Measurements from ENCODE around the gene SCRT2. TPM values are rescaled to one million over a fixed set of nuclear protein-coding genes. Genes with fewer than 3 reads are reported as not detected.
A peak's percentile ranks its signal among the peaks of the same experiment; 100 is the strongest.

The SCRT2 gene
- polyA plus RNA-seq, 3 donors: not detected

DNA sequence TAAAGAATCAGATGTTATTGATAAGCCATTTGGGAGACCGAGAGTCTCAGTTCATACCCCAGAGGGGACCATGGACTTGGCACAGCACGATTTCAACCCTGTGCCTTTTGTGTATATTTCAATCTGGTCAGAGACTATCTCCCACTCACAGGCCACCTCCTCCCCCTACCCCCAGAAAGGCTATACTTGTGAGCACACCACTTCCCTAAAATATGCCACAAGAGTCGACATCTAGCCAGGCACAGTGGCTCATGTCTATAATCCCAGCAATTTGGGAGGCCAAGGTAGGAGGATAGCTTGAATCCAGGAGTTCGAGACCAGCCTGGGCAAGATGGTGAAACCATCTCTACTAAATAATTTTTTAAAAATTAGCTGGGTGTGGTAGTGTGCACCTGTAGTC, 51.9 kb downstream of the SCRT2 start:
- Mint-ChIP-seq H3K27ac (no peak overlapping the region), H3K27me3 (ENCODE audit: low read depth in 3 of 3) (peaks cover 3 to 7% (median 7%) of the 10 kb centered on the region in 3 donors), H3K4me3 (no peak overlapping the region), H3K9me3 (peaks cover 0 to 10% (median 8%) of the 10 kb centered on the region in 7 donors), H3K36me3 (no peaks in the 10 kb centered on the region), H3K4me1 (peaks cover 3% of the 10 kb centered on the region)
- Histone ChIP-seq H3K79me2 (ENCODE audit: insufficient read depth, low read length) (no peaks in the 10 kb centered on the region), H3K4me3 (replicated peaks in 1 of 3; ENCODE audit: low read depth in 2 of 3, low read length in 3 of 3) (no peak overlapping the region), H3K36me3 (replicated peaks in 1 of 2; ENCODE audit: control insufficient read depth in 1 of 2, insufficient read depth in 2 of 2, low read length in 2 of 2) (no peaks in the 10 kb centered on the region), H2AFZ (ENCODE audit: insufficient read depth, low read depth, low read length, poor library complexity, severe bottlenecking) (no peak overlapping the region), H3K4me1 (ENCODE audit: control insufficient read depth in 1 of 2, insufficient read depth in 2 of 2, low read length in 2 of 2) (no peaks in the 10 kb centered on the region), H3K9me3 (replicated peaks in 1 of 2; ENCODE audit: control insufficient read depth in 1 of 2, insufficient read depth in 1 of 2, low read length in 2 of 2) (peaks cover 0 to 5% of the 10 kb centered on the region in 2 donors), H3K27me3 (ENCODE audit: control insufficient read depth in 2 of 2, insufficient read depth in 2 of 2, low read length in 2 of 2) (no peaks in the 10 kb centered on the region), H3K4me2 (replicated peaks; ENCODE audit: extremely low read depth, low read length, poor library complexity, severe bottlenecking) (no peak overlapping the region), H3K9ac (ENCODE audit: insufficient read depth, low read length, poor library complexity, severe bottlenecking) (no peak overlapping the region), H4K20me1 (ENCODE audit: insufficient read depth, low read length) (no peaks in the 10 kb centered on the region), H3K27ac (ENCODE audit: low read depth in 1 of 2, low read length in 2 of 2) (no peak overlapping the region)
- DNase-seq: no peak
- no CpG with 5 or more reads among the region's 4 CpGs for WGBS (ENCODE audit: insufficient coverage)
- intact Hi-C loops (cut with micrococcal nuclease): no loop called here
- no peak for TF ChIP-seq CTCF (IDR thresholded peaks at IDR 0.05)

GRCh38 chr20:623021-623420, 52.6 kb downstream of the SCRT2 start:
- no peaks in the 10 kb centered on the region for H3K4me1 ChIP-seq (ENCODE audit: control insufficient read depth in 1 of 2, insufficient read depth in 2 of 2, low read length in 2 of 2)
- no peak for DNase-seq
- H3K36me3 ChIP-seq (replicated peaks in 1 of 2; ENCODE audit: control insufficient read depth in 1 of 2, insufficient read depth in 2 of 2, low read length in 2 of 2): no peaks in the 10 kb centered on the region
- no peak overlapping the region for H3K27ac ChIP-seq (ENCODE audit: low read depth in 1 of 2, low read length in 2 of 2)
- intact Hi-C loops (cut with micrococcal nuclease): no loop called here
- Mint-ChIP-seq H3K27ac (peak overlapping the region in 1 of 7 donors; percentile 33), H3K4me3 (no peak overlapping the region), H3K9me3 (peaks cover 3 to 14% (median 9%) of the 10 kb centered on the region in 7 donors), H3K27me3 (ENCODE audit: low read depth in 3 of 3) (peaks cover 3 to 7% (median 7%) of the 10 kb centered on the region in 3 donors), H3K36me3 (no peaks in the 10 kb centered on the region), H3K4me1 (peaks cover 3% of the 10 kb centered on the region)
- peaks cover 3 to 10% of the 10 kb centered on the region in 2 donors for H3K9me3 ChIP-seq (replicated peaks in 1 of 2; ENCODE audit: control insufficient read depth in 1 of 2, insufficient read depth in 1 of 2, low read length in 2 of 2)
- WGBS (ENCODE audit: insufficient coverage): 18% methylated on average over 4 of the region's 4 CpGs
- no peak for TF ChIP-seq CTCF (IDR thresholded peaks at IDR 0.05)
- H3K79me2 ChIP-seq (ENCODE audit: insufficient read depth, low read length): no peaks in the 10 kb centered on the region
- no peak overlapping the region for H3K4me2 ChIP-seq (replicated peaks; ENCODE audit: extremely low read depth, low read length, poor library complexity, severe bottlenecking)
- no peak overlapping the region for H3K9ac ChIP-seq (ENCODE audit: insufficient read depth, low read length, poor library complexity, severe bottlenecking)
- no peaks in the 10 kb centered on the region for H4K20me1 ChIP-seq (ENCODE audit: insufficient read depth, low read length)
- H3K27me3 ChIP-seq (ENCODE audit: control insufficient read depth in 2 of 2, insufficient read depth in 2 of 2, low read length in 2 of 2): no peaks in the 10 kb centered on the region
- H3K4me3 ChIP-seq (replicated peaks in 1 of 3; ENCODE audit: low read depth in 2 of 3, low read length in 3 of 3): no peak overlapping the region
- no peak overlapping the region for H2AFZ ChIP-seq (ENCODE audit: insufficient read depth, low read depth, low read length, poor library complexity, severe bottlenecking)
